Amygdala (tissue), 56 donors: ENCODE measurements around the gene PLA2G2C.

Source experiments
- DNase-seq, 56 donors: peaks; one replicate each; lab custom pipeline; 2025; lab: John Stamatoyannopoulos, UW

Gene PLA2G2C

DNA sequence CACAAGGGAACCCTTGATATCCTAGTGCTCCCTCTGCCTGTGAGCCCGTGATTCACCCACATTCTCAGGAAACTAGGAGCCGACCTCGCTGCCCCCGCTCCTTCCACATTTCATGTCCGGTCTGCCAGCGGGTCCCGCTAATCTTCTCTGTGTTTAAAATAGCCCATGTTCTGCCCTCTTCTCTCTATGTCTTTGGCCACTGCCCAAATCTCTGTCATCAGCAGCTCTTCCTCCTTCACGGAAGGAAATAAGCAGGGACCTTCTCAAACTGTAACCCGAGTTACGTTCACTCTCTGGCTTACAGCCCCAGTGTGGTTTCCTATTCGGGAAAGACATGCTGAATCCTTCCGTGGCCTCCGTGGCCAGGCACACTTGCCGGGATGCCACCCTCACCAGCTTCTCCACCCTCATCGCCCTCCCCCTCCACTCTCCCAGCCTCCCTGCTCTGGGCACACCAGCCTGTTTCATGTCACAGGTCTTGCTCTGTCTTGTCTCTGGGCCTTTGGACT is 21.6 kb downstream of the PLA2G2C start:
- peak in 15 of 56 donors; percentile 14 to 65 (median 37) for DNase-seq

DNA sequence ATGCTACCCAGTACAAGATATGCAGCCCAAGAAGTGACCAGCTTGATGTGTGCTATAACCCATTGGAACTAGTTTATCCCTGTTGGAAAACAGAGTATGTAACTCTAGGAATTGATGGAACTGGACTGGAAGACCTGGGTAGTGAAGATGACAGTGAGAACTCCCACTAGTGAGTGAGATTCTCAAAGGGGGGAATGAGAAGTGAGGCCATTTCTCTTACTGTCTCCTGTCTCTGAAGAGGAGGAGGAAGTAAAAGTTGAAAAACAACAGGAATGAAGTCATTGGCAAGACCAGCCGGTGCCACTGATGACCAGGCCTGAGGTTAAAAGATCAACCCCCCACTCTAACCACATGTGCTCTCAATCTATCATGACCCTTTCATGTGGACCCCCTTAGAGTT is 26.3 kb downstream of the PLA2G2C start:
- DNase-seq = no peak

DNA sequence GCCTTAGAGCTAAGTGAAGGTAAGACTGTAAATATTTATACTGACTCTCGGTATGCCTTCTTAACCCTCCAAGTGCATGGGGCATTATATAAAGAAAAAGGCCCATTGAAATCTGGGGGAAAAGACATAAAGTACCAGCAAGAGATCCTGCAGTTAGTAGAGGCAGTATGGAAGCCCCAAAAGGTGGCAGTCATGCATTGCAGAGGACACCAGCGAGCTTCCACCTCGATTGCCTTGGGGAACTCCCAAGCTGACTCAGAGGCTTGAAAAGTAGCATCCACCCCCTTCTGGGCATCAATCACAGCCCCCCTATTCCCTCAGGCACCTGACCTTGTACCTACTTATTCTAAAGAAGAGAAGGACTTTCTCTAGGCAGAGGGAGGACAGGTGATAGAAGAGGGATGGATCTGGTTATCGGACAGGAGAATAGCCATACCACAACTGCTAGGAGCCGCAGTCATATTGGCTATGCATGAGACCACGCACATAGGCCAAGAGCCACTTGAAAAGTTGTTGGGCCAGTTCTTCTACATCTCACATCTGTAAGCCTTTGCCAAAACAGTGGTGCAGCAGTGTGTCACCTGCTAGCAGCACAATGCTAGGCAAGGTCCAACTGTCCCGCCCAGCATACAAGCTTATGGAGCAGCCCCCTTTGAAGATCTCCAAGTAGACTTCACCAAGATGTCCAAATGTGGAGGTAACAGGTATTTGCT is 27.8 kb downstream of the PLA2G2C start:
- DNase-seq = no peak

DNA sequence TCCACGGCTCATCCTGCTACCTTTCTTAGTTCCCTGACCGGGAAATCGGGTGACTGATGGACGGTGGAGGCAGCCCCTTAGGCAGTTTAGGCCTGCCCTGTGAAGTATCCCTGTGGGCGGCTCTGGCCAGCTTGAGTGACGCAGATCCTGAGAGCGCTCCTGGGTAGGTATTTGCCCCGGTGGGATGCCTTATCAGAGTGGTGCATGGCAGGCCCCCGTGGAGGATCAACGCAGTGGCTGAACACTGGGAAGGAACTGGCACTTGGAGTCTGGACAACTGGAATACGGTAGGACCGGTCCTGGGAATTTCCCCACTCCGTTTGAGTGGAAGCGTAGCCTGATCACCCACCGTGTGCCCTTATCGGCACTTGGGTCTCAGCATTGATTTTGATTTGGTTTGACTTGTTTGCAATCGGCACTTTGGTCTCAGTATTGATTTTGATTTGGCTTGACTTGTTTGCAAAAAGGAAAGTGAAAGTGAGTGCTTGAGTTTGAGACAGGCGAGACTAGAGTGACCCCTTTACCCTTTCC is 32.0 kb downstream of the PLA2G2C start:
- no peak for DNase-seq

DNA sequence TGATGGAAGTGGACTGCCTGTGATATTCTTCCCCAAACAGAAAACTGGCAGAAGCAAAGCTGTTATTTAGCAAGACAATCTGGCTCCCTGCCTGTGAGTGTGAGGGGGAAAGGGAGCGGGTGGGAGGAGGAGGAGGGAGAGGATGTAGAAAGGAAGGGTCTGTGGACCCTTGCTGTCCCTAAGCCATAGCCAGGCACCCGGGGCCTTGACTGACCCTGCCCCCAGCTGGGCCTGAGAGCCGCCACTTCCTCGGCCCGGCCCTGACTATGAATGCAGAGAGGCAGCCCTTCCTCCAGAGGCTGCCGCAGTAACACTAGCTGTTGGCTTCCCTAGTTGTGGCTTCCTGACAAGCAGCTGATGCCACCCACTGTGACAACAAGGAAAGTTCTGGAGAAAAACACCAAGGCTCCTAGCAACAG is 33.3 kb downstream of the PLA2G2C start:
- DNase-seq = peak in 49 of 56 donors; percentile 14 to 82 (median 53)

DNA sequence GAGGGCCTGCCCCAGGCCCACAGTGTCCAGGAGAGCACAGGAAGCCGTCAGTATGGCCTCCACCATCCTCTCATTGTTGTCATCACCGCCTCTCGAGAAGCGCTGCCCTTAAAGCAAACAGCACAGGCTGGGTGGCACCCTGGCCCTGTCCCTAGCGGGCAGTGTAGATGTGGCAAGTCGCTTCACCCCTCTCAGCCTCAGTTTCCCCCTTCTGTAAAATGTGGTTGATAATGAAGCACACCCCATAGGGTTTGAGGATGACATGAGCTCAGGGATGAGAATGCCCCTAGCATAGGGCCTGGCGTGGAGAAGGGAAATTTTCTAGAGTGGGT is 33.8 kb downstream of the PLA2G2C start:
- no peak for DNase-seq

DNA sequence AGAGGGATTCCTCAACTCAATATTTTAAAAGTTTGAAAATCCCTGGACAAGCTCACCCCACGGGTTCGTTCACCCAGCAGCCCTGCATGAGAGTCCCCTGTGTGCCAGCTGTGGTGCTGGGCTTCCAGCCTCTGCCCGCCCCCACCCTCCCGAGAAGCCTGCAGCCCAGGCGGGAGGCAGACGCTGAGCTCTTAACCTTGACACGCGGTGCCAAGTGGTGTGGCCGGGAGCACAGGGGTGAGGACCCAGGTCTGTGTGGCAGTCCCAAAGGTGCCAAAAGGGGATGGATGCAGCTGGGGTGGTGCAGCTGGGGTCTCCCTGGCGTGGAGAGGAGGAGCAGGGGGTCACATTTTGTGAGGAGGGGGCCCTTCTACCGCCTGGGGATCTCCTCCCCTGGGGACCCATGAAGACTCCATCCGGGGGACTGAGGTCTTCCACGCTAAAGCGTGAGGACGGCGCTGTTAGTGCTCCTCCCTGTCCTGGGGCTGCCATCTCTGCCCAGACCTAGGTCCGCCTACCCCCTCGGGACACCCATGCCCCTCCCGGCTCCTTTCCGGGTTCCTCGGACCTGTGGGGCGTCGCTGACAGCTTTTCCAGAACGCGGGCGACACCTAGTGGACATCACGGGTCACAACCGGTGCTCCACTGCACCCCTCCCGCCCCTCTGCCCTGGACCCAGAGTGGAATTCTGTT is 34.3 kb downstream of the PLA2G2C start:
- DNase-seq = peak in 52 of 56 donors; percentile 11 to 84 (median 62)

DNA sequence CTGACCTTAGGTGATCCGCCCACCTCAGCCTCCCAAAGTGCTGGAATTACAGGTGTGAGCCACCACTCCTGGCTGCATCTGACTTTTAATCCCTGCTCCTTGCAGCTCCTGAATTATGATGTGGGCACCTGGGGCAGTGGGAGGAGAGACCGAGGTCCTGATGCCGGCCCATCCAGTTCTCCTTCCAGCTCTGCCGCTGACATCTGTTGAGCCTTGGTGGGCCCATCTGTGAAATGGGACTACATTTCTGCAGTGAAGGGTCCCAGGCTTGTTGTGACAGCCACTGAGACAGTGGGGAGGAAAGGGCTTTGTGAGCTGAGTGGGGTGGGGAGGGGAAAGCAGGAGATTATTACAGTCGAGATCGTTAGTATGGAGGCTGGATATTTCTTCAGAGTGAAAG is 35.3 kb downstream of the PLA2G2C start:
- no peak for DNase-seq

DNA sequence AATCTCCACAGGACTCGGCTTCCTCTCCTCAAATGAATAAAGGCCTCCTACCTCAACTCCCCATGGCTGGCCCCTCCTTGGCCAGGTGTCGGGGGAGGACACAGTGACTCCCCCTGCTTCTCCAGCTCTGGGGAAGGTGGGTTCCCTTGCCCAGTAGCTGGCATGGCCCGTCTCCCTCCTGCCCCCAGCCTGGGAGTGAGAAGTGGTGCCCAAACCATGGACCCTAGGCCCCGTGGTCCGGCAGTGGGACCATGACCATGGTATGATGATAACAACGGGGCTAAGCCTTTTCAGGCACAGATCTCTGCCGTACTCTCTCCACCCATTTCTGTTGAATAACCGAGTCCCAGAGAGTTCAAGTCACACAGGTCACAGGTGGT is 36.0 kb downstream of the PLA2G2C start:
- DNase-seq = no peak

DNA sequence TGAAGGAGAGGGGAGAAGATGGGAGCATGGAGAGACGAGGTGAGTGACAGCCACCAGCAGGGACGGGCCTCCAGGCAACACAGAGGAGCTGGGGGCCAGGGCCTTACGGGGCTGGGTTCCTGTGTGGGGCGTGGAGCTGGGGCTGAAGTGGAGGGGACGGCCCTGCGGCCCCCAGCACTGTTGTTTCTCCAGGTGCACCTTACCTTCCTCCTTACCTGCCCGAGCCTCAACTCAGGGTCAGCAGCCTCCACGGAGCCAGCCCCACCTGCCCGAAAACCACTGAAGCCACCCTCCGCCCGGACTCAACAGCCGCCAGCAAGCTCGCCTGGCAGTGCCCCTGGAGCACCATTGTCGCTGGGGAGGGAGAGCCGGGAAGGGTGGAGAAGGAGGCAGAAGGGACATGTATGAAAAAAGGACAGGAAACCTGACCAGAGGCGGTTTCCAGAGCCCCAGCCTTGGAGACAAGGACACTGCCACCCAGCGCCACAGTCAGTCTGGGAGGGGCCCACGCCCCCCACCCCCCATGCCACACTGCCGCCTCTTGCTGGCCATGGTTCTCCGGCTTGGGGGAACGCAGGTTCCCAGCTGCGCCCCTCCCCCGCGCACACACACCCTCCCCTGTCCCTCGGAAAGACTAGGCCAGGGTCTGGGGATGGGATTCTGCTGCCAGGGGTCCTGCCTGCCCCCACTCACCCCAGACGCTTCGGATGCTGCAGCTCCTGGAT is 36.6 kb downstream of the PLA2G2C start:
- DNase-seq = no peak

DNA sequence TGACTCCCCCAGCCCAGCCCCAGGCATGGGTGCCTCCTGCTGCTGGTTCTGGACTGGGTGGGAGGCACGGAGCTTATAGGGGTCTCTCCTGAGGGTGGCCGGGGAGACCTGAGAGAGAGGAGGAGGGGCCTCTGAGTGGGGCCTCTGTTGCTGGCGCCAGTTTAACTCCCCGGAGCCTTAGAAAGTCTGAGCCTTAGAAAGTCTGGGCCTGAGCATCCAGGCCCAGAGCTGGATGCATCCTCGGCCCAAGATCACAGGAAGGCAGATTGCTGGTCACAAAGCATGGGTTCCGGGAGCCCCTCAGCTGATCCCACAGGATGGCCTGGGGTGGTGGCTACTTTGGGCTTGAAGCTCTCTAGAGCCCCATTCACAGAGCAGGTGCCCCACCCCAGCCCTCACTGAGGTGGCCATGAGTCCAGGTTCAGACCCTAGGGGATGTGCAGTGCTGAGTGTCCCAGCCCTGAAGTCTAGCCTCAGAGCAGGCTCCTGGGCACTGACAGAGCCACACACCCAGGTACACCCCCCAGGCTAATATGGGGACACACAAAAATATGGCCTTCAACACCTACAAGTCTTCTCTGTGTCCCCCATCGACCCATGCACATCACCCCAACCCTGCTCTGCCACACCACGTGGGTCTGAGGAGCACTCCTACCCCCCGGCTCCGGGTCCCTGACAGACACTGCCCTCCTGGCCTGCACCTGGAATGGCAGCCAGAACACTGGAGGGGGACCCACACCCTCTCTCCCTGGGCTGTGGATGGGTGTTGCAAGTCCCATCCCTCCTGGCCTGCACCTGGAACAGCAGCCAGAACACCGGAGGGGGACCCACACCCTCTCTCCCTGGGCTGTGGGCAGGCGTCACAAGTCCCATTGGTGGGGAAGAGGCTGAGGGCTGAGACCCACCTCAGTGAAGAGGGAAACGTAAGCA is 37.5 kb downstream of the PLA2G2C start:
- DNase-seq = no peak

DNA sequence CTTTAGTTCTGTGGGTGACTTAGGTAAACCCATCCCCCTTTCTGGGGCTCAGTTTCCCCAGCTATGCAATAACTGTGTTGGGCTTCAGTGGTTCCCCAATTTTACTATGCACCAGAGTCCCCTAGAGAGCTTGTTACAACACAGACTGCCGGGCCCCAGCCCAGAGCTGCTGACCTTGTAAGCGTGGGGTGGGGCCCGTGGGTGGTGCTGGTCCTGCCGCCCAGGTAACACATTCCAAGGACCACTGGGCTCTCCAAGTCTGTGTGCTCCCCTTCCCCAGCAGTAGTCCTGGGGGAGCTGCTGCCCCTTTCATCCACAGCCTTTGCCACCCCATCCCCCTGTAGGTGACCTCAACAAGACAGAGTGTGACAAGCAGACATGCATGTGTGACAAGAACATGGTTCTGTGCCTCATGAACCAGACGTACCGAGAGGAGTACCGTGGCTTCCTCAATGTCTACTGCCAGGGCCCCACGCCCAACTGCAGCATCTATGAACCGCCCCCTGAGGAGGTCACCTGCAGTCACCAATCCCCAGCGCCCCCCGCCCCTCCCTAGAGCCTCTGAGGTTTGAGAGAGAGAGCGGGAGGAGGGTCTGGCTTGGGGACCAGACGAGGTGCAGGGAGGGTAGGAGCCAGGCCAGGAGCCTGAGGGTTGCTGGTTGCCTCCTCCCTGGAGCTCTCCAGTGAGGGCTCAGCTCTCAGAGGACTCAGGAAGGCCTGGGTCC is 38.3 kb downstream of the PLA2G2C start:
- DNase-seq = no peak

DNA sequence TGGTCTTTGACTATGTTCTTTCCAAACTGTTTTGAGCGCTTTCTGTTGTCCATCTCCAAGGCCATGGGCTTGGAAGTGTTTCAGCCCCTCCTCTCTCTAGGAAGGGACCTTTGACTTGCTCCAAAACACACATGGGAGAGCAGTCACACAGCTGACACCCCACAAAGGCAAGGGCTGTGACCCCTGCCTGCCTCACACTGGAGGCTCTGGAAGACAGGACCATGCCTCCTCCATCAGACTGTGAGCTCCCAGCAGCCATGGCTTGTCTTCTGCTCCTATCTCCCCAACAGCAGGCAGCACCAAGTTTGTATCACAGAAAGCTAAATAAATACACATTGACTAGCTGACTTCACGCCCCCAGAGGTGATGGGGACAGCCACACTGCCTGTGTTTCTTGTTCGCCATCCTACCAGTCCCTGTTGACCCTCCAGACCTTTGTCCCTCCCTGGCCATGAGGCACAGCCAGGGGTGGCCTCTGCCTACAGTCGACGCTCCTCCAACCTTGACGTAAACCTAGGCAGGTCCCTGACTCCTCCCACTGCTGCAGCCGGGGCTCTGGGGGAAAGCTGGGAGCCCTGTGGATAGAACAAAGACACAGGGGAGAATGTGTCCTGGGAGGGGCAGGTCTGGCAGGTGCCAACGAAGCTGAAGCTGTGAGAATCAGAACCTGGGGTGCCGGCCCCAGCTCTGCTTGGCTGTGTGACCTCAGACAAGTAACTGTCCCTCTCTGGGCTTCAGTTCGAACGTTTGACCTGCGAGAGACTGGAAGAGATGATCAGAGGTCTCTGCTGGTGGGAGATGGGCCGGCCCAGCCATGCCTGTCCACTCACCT is 42.4 kb downstream of the PLA2G2C start:
- DNase-seq = no peak

DNA sequence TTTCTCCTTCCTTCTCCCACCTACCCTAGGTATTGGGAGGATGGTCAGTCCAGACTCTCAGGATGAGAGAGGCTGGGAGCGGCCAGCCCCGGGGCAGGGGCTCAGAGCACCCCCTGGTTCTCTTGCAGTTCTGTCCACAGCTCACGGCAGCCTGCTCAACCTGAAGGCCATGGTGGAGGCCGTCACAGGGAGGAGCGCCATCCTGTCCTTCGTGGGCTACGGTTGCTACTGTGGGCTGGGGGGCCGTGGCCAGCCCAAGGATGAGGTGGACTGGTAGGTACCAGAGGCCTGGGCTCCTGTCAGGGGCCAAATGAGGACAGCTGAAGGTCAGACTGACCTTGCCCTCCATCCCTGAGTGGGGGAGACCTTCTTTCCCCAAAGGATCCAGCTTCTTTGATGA is 43.0 kb downstream of the PLA2G2C start:
- no peak for DNase-seq

DNA sequence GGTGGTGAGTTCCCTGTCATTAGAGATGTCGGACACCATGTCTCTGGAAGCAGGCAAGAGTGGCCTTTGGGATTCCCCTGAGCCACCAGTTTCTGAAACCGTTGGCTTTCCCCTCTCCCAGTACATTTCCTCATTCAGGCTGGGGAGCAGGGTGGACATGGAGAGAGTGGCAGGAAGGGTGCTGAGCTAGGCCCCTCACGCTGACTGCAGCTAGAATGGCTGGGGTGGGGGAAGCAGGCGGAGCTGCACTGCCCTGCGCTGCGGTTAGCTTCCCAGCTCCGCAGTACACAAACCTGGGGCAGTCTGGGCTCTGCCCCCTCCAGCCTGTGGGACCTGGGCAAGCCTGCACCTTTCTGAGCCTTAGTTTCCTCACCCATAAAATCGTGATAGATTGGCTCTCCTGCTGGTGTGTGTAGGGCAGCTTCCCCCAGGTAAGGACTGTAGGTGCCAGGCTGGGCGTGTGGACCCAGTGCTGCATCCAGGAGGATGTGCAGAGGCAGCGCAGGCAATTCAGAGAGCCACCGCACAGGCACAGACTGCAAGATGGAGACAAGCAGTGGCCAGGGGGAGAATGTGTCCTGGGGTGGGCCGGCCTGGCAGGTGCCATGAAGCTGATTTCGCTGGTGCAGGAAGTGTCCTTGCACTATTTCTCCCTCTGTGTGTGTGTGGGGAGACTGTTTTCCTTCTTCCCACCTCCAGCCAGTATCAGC is 44.2 kb downstream of the PLA2G2C start:
- DNase-seq = no peak

DNA sequence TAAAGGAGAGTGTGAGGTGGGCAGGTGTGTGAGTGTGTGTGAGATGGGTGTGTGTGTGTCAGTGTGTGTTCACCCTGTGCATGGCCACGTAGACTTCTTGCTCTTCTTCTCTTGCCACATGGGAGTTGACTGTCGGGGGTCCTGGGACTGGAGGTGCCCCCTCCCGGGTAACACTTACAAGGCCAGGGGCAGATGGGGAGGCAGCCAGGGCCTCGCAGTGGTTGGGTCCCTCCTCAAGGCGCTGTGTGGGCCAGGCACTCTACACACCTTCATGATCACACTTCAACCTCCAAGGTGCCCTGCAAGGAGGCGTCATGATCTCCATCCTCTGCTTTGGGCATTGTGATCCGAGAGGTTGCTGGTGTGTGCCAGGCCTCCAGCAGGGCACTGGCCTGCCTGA is 44.9 kb downstream of the PLA2G2C start:
- DNase-seq = no peak

DNA sequence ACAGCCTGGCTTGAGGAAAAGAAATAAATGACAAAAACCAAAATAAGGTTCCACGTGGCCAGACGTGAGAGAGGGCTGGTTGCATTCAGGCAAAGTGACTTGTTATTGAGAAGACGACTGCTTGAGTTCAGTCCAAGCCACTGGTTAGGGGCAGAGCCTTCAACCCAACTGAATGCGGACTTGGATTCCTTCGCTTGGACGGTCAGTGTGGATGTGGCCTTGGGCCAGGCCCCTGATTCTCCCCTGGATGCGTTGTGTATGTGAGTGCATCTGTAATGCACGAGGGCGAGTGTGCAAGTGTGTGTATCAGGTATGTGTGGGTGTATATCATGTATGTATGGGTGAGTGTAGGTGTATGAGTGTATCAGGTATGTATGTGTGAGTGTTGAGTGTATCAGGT is 45.3 kb downstream of the PLA2G2C start:
- no peak for DNase-seq
